Esophagus muscularis mucosa (tissue), 4 donors: ENCODE results near the gene MAST4. TPM values are rescaled to one million over a fixed set of nuclear protein-coding genes. Genes with fewer than 3 reads are reported as not detected.

ENCODE experiments used
- DNase-seq: peaks from one replicate; pipeline ENCODE4 v3.0.0-alpha.2; 2017; ENCODE audit errors: extremely low spot score
- H3K27ac ChIP-seq, 4 donors: fragments of 200-600 bp; sonication (generic); replicated peaks in 1 of 4; 1 replicate in 3 of 4; 2 replicates in 1 of 4; pipeline ENCODE4 v1.5.1; 2016 to 2019; ENCODE audit warnings: mild to moderate bottlenecking in 1 of 4
- H3K27me3 ChIP-seq, 4 donors: fragments of 200-600 bp; sonication (generic); one replicate each; pipeline versions ENCODE4 v1.5.1 to v1.6.0; 2016 to 2019
- H3K36me3 ChIP-seq, 4 donors: fragments of 200-600 bp; sonication (generic); one replicate each; pipeline ENCODE4 v1.5.1; 2016 to 2019
- H3K4me1 ChIP-seq, 4 donors: fragments of 200-600 bp; sonication (generic); one replicate each; pipeline ENCODE4 v1.5.1; 2016 to 2019
- H3K4me3 ChIP-seq, 4 donors: fragments of 200-600 bp; sonication (generic); 1 replicate in 2 of 4; 2 replicates in 2 of 4; pipeline ENCODE4 v1.5.1; 2016 to 2019; ENCODE audit warnings: mild to moderate bottlenecking in 4 of 4, moderate library complexity in 1 of 4
- H3K9me3 ChIP-seq, 4 donors: fragments of 200-600 bp; sonication (generic); 1 replicate in 3 of 4; 2 replicates in 1 of 4; pipeline ENCODE4 v1.5.1; 2016 to 2019
- CTCF ChIP-seq, 3 experiments: fragments of 200-600 bp in 2 of 3; fragments of 450-650 bp in 1 of 3; sonication (generic) in 2 of 3; IDR thresholded peaks; one replicate each; pipeline ENCODE4 v1.5.1; 2017 to 2019; ENCODE audit warnings: antibody characterized with exemption in 3 of 3, mild to moderate bottlenecking in 2 of 3, moderate library complexity in 1 of 3
- EP300 ChIP-seq: sonication (generic); formaldehyde crosslinking; IDR thresholded peaks from one replicate; pipeline ENCODE4 v1.6.1; 2017; ENCODE audit warnings: antibody characterized with exemption
- POLR2A ChIP-seq: fragments of 450-650 bp; IDR thresholded peaks from one replicate; pipeline ENCODE4 v1.6.1; 2017; ENCODE audit warnings: antibody characterized with exemption, moderate library complexity, mild to moderate bottlenecking, low read depth
- POLR2AphosphoS5 ChIP-seq, 2 donors: sonication (generic); formaldehyde crosslinking; IDR thresholded peaks; one replicate each; pipeline ENCODE4 v1.6.1; 2017; ENCODE audit warnings: antibody characterized with exemption in 2 of 2
- WGBS: methylation state at CpG from one replicate; pipeline ENCODE4 v1.1.5; 2018; 5-methylcytosine and 5-hydroxymethylcytosine counted together
- intact Hi-C: fragments of 100-400 bp; cut with DNase I; formaldehyde crosslinking; loops from one replicate; pipeline ENCODE4 v1.15.1; 2023
- total RNA-seq, 4 donors: library from RNA; depleted of rRNA; stranded (reverse); fragments of >200 nt; gene quantifications; one replicate each; pipeline versions ENCODE4 v1.1.0 to v1.2.1, GENCODE V29; 2016

MAST4 gene
- total RNA-seq, 4 donors from 2014 or later = 26.2 to 39.7 (median 35.8) TPM

- H3K4me1 ChIP-seq = peaks cover 0 to 10% (median 2%) of the 10 kb centered on the region in 4 donors
- H3K27ac ChIP-seq = no peak overlapping the region
- H3K9me3 ChIP-seq = no peaks in the 10 kb centered on the region
- intact Hi-C loops = no loop called here
- no peaks in the 10 kb centered on the region for H3K27me3 ChIP-seq
- TF ChIP-seq EP300 (no peak), POLR2AphosphoS5 (IDR thresholded peaks at IDR 0.05) (no peak)
- no peaks in the 10 kb centered on the region for H3K36me3 ChIP-seq
- H3K4me3 ChIP-seq = no peak overlapping the region
- DNase-seq = no peak
- 90% methylated on average over 4 of the region's 4 CpGs for WGBS
Observed at GRCh38 chr5:66896171-66896570, 300.0 kb downstream of the MAST4 start.

GRCh38 chr5:66897356-66897755, 301.2 kb downstream of the MAST4 start:
- 91% methylated on average over 9 of the region's 9 CpGs for WGBS
- intact Hi-C loops = no loop called here

GRCh38 chr5:66898241-66898995, 302.2 kb downstream of the MAST4 start:
- TF ChIP-seq POLR2A (no peak), POLR2AphosphoS5 (IDR thresholded peaks at IDR 0.05) (no peak), EP300 (no peak), CTCF (IDR thresholded peaks at IDR 0.05) (no peak)
- no peaks in the 10 kb centered on the region for H3K27me3 ChIP-seq
- no peak for DNase-seq
- no peak overlapping the region for H3K4me3 ChIP-seq
- no peaks in the 10 kb centered on the region for H3K36me3 ChIP-seq
- 80% methylated on average over 2 of the region's 2 CpGs for WGBS
- intact Hi-C loops = no loop called here
- no peaks in the 10 kb centered on the region for H3K9me3 ChIP-seq
- H3K27ac ChIP-seq = no peak overlapping the region
- H3K4me1 ChIP-seq = no peaks in the 10 kb centered on the region

More at GRCh38 chr5:66897356-66897755, 301.2 kb downstream of the MAST4 start:
- DNase-seq = no peak
- H3K27ac ChIP-seq = no peak overlapping the region
- no peaks in the 10 kb centered on the region for H3K27me3 ChIP-seq
- no peaks in the 10 kb centered on the region for H3K9me3 ChIP-seq
- no peaks in the 10 kb centered on the region for H3K36me3 ChIP-seq
- no peak overlapping the region for H3K4me3 ChIP-seq
- peaks cover 0 to 3% (median 0%) of the 10 kb centered on the region in 4 donors for H3K4me1 ChIP-seq
- TF ChIP-seq CTCF (IDR thresholded peaks at IDR 0.05) = no peak
- no peak for TF ChIP-seq POLR2AphosphoS5 (IDR thresholded peaks at IDR 0.05)
- TF ChIP-seq POLR2A = no peak
- no peak for TF ChIP-seq EP300

GRCh38 chr5:66903218-66903617, 307.0 kb downstream of the MAST4 start:
- TF ChIP-seq POLR2A (no peak), POLR2AphosphoS5 (IDR thresholded peaks at IDR 0.05) (no peak), CTCF (IDR thresholded peaks at IDR 0.05) (no peak), EP300 (no peak)
- H3K36me3 ChIP-seq = no peaks in the 10 kb centered on the region
- intact Hi-C loops = no loop called here
- 100% methylated on average over 1 of the region's 1 CpG for WGBS
- no peaks in the 10 kb centered on the region for H3K4me1 ChIP-seq
- no peaks in the 10 kb centered on the region for H3K9me3 ChIP-seq
- no peak overlapping the region for H3K4me3 ChIP-seq
- no peak overlapping the region for H3K27ac ChIP-seq
- no peak for DNase-seq
- H3K27me3 ChIP-seq = no peaks in the 10 kb centered on the region

- intact Hi-C loops = no loop called here
- DNase-seq = no peak
- WGBS = 76% methylated on average over 3 of the region's 3 CpGs
Observed at GRCh38 chr5:66903709-66904108, 307.5 kb downstream of the MAST4 start.

More at GRCh38 chr5:66903709-66904108, 307.5 kb downstream of the MAST4 start:
- Histone ChIP-seq H3K36me3 (no peaks in the 10 kb centered on the region), H3K27ac (no peak overlapping the region), H3K4me3 (no peak overlapping the region), H3K4me1 (no peaks in the 10 kb centered on the region), H3K27me3 (no peaks in the 10 kb centered on the region), H3K9me3 (no peaks in the 10 kb centered on the region)
- TF ChIP-seq EP300 = no peak
- no peak for TF ChIP-seq POLR2A
- TF ChIP-seq CTCF (IDR thresholded peaks at IDR 0.05) = no peak
- no peak for TF ChIP-seq POLR2AphosphoS5 (IDR thresholded peaks at IDR 0.05)
